OCI-LY7 (cell line): Measurements from ENCODE around the gene CCR5AS.

Source experiments
- BruUV-seq: library from RNA; stranded (reverse); fragments of 400-500 nt; replicated peaks from 2 replicates; lab custom pipeline; 2021; lab: Mats Ljungman, UMichigan
- CTCF ChIA-PET: fragments of 300-600 bp; sonication (Branson Sonifier 250); formaldehyde crosslinking; loops from one replicate; lab custom pipeline; 2022; ENCODE audit warnings: antibody characterized with exemption; ENCODE audit not compliant: unreplicated experiment; lab: Charles Lee
- POLR2A ChIA-PET: fragments of 300-600 bp; sonication (Branson Sonifier 250); formaldehyde crosslinking; loops from one replicate; lab custom pipeline; 2022; ENCODE audit warnings: antibody characterized with exemption; lab: Charles Lee
- DNase-seq: peaks from one replicate; pipeline ENCODE4 v3.0.0-alpha.2; 2015; ENCODE audit warnings: low spot score
- H2AFZ ChIP-seq: fragments of 200-600 bp; sonication (generic), shearing (Covaris generic); 2 replicates; pipeline ENCODE4 v1.6.1; 2014; ENCODE audit warnings: mild to moderate bottlenecking, antibody characterized with exemption, low read length, moderate library complexity
- H3K27ac ChIP-seq: fragments of 200-600 bp; sonication (generic); 2 replicates; pipeline ENCODE4 v1.5.1; 2014; ENCODE audit warnings: mixed run types, low read depth, mild to moderate bottlenecking, moderate library complexity, low read length, inconsistent platforms; ENCODE audit not compliant: poor library complexity, severe bottlenecking
- H3K36me3 ChIP-seq: fragments of 200-600 bp; sonication (generic); 2 replicates; pipeline ENCODE4 v1.6.1; 2014; ENCODE audit warnings: mild to moderate bottlenecking, antibody characterized with exemption, low read length, moderate library complexity, mixed read lengths; ENCODE audit not compliant: insufficient read depth
- H3K4me1 ChIP-seq: fragments of 200-600 bp; sonication (generic); 2 replicates; pipeline ENCODE4 v1.5.1; 2014; ENCODE audit warnings: mild to moderate bottlenecking, low read length; ENCODE audit not compliant: insufficient read depth, poor library complexity, severe bottlenecking
- H3K4me2 ChIP-seq: fragments of 200-600 bp; sonication (generic); 2 replicates; pipeline ENCODE4 v1.6.1; 2014; ENCODE audit warnings: mild to moderate bottlenecking, low read length
- H3K4me3 ChIP-seq: fragments of 200-600 bp; sonication (generic); 2 replicates; pipeline ENCODE4 v1.5.1; 2014; ENCODE audit warnings: mild to moderate bottlenecking, low read depth, low read length; ENCODE audit not compliant: poor library complexity, severe bottlenecking
- H3K79me2 ChIP-seq: fragments of 200-600 bp; sonication (generic); 2 replicates; pipeline ENCODE4 v1.6.1; 2016; ENCODE audit warnings: low read depth, mild to moderate bottlenecking, low read length, moderate library complexity, mixed read lengths; ENCODE audit not compliant: insufficient read depth
- H3K9me2 ChIP-seq: fragments of 200-600 bp; sonication (generic); 2 replicates; pipeline ENCODE4 v1.6.1; 2016; ENCODE audit warnings: mild to moderate bottlenecking, low read length, mixed read lengths; ENCODE audit not compliant: insufficient read depth
- H3K9me3 ChIP-seq: fragments of 200-600 bp; sonication (generic); 2 replicates; pipeline ENCODE4 v1.6.1; 2014; ENCODE audit warnings: mild to moderate bottlenecking, mixed run types, low read length, mixed read lengths
- H4K20me1 ChIP-seq: fragments of 200-600 bp; sonication (generic); 2 replicates; pipeline ENCODE4 v1.6.1; 2014; ENCODE audit warnings: mild to moderate bottlenecking, antibody characterized with exemption, low read length, moderate library complexity, mixed read lengths; ENCODE audit not compliant: insufficient read depth
- EZH2phosphoT487 ChIP-seq: fragments of 200-600 bp; sonication (generic); IDR thresholded peaks from 2 replicates; pipeline ENCODE4 v1.6.1; 2018; ENCODE audit warnings: low read depth, borderline replicate concordance, mild to moderate bottlenecking, mixed run types, antibody characterized with exemption, low read length, moderate library complexity, mixed read lengths
- intact Hi-C: fragments of 100-400 bp; cut with micrococcal nuclease; formaldehyde crosslinking; loops from one replicate; pipeline ENCODE4 v1.10.0; 2022; ENCODE audit not compliant: unreplicated experiment
- TF ChIP-seq, protein P1 (sequence below): fragments of 200-600 bp; sonication (generic); conservative IDR thresholded peaks from 2 replicates; pipeline ENCODE4 v1.5.1; 2014; ENCODE audit warnings: mild to moderate bottlenecking, antibody characterized with exemption, low read length, moderate library complexity, mixed read lengths

The CCR5AS gene

DNA sequence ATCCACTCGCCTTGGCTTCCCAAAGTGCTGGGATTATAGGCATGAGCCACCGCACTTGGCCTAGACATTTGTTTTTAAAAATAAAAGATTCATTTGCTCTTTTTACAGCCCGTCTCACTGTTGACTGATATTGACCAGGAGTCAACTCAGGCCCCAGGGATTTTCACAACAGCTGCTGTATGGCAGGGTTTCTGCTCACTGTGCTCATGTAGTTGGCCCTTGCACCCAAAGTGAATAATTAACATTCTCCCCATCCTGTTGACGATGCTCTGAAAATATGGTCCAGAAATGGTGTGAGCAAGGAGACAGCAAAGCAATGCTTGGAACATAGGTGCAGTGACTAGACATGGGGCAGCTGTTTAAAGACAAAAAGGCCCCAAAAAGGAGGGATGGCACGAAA lies 39.1 kb downstream of the CCR5AS start:
- TF ChIP-seq, protein P1, sequence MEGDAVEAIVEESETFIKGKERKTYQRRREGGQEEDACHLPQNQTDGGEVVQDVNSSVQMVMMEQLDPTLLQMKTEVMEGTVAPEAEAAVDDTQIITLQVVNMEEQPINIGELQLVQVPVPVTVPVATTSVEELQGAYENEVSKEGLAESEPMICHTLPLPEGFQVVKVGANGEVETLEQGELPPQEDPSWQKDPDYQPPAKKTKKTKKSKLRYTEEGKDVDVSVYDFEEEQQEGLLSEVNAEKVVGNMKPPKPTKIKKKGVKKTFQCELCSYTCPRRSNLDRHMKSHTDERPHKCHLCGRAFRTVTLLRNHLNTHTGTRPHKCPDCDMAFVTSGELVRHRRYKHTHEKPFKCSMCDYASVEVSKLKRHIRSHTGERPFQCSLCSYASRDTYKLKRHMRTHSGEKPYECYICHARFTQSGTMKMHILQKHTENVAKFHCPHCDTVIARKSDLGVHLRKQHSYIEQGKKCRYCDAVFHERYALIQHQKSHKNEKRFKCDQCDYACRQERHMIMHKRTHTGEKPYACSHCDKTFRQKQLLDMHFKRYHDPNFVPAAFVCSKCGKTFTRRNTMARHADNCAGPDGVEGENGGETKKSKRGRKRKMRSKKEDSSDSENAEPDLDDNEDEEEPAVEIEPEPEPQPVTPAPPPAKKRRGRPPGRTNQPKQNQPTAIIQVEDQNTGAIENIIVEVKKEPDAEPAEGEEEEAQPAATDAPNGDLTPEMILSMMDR, result no peak
- TF ChIP-seq EZH2phosphoT487, result no peak
- no peak overlapping the region for H2AFZ ChIP-seq
- H3K4me2 ChIP-seq, result no peak overlapping the region
- H3K27ac ChIP-seq, result no peak overlapping the region
- no peaks in the 10 kb centered on the region for H3K9me2 ChIP-seq
- ChIA-PET POLR2A (no interaction called here), CTCF (no interaction called here)
- no peak for DNase-seq
- no peak overlapping the region for H3K4me3 ChIP-seq
- H3K79me2 ChIP-seq, result no peaks in the 10 kb centered on the region
- H3K36me3 ChIP-seq, result no peaks in the 10 kb centered on the region
- H3K4me1 ChIP-seq, result no peaks in the 10 kb centered on the region
- no TSS peak for BruUV-seq
- H3K9me3 ChIP-seq, result no peaks in the 10 kb centered on the region
- H4K20me1 ChIP-seq, result no peaks in the 10 kb centered on the region
- intact Hi-C loops, result no loop called here

DNA sequence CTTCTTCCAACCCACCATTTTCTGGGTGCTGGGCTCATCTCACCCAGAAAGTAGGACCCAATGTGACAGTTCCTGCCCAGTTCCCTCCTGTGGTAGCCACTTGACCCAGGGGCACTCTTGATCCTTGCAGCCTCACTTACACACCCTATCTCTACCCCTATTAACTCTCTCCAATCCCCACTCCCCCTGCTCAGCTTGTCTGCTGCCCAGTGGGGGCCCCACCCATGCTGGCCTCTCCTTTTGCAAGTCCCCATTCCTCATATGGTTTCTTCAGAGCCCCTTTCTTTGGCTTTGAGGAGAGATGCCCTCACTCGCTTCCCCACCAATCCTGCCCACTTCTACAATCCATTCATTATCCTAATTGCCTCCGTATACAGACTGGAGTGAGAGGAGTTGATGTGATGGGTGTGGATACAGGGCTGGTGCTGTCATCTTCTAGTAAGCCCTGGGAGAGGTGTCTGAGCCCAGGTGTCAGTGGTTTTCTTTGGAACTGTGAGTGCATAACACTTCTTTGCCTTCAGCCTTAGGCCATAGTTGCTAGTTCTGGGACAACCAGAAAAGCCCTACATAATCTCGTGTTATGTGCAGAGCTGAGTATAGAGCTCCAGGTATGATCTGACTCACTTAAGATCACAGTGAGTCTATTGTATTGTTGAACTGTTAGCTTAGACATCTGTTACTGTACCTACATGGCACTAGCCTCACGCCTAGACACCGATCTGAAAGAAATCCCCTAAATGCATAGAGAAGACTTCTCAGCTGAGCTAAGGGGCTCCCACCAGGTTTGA lies 40.9 kb downstream of the CCR5AS start:
- DNase-seq, result no peak
- Histone ChIP-seq H3K9me3 (no peaks in the 10 kb centered on the region), H3K9me2 (no peaks in the 10 kb centered on the region), H4K20me1 (no peaks in the 10 kb centered on the region), H2AFZ (no peak overlapping the region), H3K27ac (no peak overlapping the region), H3K79me2 (no peaks in the 10 kb centered on the region), H3K4me2 (no peak overlapping the region), H3K36me3 (no peaks in the 10 kb centered on the region), H3K4me1 (no peaks in the 10 kb centered on the region), H3K4me3 (no peak overlapping the region)
- BruUV-seq, result no TSS peak
- intact Hi-C loops, result no loop called here
- CTCF ChIA-PET, result no interaction called here
- TF ChIP-seq, protein P1, result no peak
- TF ChIP-seq EZH2phosphoT487, result no peak
- POLR2A ChIA-PET, result no interaction called here

DNA sequence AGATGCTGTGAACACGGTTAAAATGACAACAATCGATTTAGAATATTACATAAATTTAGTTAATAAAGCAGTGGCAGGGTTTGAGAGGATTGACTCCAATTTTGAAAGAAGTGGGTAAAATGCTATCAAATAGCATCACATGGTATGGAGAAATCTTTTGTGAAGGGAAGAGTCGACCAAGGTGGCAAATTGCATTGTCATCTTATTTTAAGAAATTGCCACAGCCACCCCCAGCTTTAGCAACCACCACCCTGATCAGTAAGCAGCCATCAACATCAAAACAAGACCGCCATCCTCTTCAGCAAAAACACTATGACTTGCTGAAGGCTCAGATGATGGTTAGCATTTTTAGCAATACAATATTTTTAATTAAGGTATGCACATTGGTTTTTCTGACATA lies 41.8 kb downstream of the CCR5AS start:
- H3K9me2 ChIP-seq, result no peaks in the 10 kb centered on the region
- no peak overlapping the region for H2AFZ ChIP-seq
- CTCF ChIA-PET, result no interaction called here
- intact Hi-C loops, result no loop called here
- DNase-seq, result no peak
- no peaks in the 10 kb centered on the region for H3K9me3 ChIP-seq
- no peak overlapping the region for H3K4me3 ChIP-seq
- TF ChIP-seq EZH2phosphoT487, result no peak
- TF ChIP-seq, protein P1, result no peak
- no peaks in the 10 kb centered on the region for H4K20me1 ChIP-seq
- BruUV-seq, result no TSS peak
- H3K36me3 ChIP-seq, result no peaks in the 10 kb centered on the region
- H3K4me2 ChIP-seq, result no peak overlapping the region
- H3K27ac ChIP-seq, result no peak overlapping the region
- H3K4me1 ChIP-seq, result no peaks in the 10 kb centered on the region
- POLR2A ChIA-PET, result no interaction called here
- no peaks in the 10 kb centered on the region for H3K79me2 ChIP-seq
